Inferior parietal cortex (tissue), 1 donor: ENCODE data around the gene KIRREL3.
A peak's percentile ranks its signal among the peaks of the same experiment; 100 is the strongest.

Experiments used
- DNase-seq: peaks from one replicate; pipeline ENCODE4 v3.0.0-alpha.2; 2016; ENCODE audit errors: extremely low spot score

Gene KIRREL3

DNA sequence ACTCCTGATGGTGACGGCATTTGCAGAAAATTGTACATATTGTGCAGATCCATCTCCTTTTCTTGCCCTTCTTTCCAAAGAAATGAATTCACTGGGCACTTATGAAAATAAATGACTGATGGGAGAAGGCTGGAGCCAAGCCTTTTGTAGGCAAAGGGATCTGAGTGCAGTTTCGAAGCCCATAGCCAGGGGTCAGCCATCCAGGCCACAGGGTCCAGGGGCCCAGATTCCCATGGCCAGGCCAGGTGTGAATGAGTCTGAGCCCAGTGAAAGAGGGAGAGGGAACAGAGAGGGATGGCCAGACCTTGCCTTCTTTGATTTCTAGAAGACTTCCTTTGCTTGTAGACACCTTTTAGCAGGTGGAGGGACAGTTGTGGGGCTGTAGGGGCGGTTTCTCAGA is 209.1 kb downstream of the KIRREL3 start:
- DNase-seq: no peak

GRCh38 chr11:126790550-126791081 is 210.0 kb downstream of the KIRREL3 start:
- peak; percentile 57 for DNase-seq

DNA sequence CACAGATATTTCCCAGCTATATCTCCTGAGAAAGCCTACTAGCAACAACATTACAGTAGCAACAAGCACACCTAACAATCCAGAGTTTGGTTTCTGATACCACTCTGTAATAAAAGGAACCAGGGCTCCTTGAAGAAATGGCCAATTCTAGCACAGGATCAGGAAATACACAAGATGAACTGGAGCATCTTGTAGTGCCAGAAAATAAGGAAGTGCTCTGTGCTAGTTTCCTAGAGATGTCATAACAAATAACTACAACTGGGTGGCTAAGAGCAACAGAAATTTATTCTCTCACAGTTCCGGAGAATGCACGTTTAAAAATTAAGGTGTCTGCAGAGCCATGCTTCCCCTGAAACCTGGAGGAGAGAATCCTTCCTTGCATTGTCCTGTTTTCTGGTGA is 217.8 kb downstream of the KIRREL3 start:
- no peak for DNase-seq

DNA sequence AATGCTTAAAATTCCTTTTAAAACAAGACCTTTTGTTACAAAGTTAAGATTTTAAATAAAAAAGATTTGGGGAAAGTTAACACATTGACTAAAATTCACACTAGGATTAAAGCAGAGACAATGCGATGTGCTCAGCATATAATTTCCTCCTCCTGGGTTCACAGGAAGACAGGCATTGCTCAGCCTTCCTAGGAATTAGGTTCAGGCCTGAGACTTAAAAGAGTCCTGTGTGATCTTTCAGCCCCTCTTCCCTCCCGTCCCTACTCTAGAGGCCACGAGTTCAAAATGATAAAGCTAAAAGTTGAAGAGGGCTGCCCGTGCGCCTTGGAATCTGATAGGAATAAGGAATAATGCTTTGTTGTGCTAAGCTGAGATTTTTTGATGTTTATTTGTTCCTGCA is 218.6 kb downstream of the KIRREL3 start:
- no peak for DNase-seq

DNA sequence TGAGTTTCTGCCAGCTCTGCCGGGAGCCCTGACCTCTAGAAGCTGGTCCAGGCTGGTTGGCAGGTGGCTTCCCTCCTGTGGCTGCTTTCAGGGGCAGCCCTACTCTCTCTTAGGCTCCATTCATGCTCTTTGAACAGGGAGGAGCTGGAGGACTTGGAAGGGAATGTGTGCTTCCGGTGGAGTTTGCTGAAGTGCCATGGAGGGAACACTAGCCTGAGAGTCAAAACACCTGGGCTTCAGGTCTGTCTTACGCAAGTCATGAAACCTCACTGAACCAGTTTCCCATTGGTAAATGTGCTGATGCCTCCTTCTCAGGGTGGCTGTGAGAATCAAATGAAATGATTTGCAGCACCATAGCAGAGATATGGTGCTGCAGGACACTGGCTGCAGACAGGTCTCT is 224.5 kb downstream of the KIRREL3 start:
- no peak for DNase-seq

DNA sequence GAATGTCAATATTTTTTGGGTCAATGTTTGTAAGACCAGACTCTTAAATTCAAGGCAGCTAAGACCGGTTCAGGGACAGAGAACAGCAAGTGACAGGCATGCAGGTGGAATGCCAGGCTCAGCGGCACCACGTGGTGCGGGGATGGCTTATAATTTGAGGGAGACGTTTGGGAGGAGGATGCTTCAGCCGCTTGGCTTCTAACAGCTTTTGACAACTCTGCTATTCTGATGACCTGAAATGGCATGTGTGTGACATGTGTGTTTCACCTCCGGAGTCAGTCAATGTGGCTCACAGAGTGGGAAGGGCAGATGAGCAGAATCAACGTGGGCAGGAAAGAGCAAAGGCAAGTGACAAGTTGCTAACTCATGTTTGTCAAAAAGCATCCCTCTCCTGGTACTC is 228.3 kb downstream of the KIRREL3 start:
- DNase-seq: no peak

GRCh38 chr11:126768702-126769101 is 231.9 kb downstream of the KIRREL3 start:
- DNase-seq: no peak

- no peak for DNase-seq
Observed at GRCh38 chr11:126766440-126766839, 234.1 kb downstream of the KIRREL3 start.

DNA sequence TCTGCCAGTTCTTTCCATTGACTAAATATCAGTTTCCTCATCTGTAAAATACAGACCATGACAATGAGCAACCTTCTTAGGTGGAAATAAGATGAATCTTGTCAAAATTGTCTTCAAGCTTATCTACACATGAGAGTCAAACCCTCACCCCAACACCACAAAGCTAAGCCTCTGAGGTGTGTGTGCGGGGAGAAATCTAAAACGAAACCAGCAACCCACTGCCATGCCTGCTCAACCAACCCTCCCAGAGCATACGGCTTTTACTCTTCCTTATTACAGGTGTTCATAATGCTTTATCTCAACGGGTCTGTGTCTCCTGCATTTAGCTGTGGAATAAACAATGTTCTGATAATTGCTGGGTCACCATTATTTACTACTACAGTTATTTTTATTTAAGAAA is 235.4 kb downstream of the KIRREL3 start:
- DNase-seq: no peak

DNA sequence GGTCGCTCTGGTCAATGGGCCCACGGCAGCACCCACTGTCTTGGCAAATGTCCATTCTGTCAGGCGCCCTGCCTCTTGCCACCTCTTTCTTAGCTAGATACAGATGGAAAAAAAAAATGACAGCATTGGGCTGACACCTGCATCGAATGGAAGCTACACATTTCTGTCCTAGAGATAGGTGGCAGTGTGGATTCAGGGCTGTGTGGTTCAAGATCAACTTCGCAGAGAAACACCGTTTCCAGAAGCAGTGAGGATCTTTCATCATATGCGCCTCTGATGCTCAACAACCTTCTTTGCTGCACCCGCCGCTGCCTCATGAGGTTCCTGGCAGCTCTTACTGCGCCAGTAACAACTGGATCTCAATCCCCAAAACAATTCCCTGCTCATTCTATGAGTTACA is 236.3 kb downstream of the KIRREL3 start:
- no peak for DNase-seq

GRCh38 chr11:126756855-126757254 is 243.7 kb downstream of the KIRREL3 start:
- no peak for DNase-seq

DNA sequence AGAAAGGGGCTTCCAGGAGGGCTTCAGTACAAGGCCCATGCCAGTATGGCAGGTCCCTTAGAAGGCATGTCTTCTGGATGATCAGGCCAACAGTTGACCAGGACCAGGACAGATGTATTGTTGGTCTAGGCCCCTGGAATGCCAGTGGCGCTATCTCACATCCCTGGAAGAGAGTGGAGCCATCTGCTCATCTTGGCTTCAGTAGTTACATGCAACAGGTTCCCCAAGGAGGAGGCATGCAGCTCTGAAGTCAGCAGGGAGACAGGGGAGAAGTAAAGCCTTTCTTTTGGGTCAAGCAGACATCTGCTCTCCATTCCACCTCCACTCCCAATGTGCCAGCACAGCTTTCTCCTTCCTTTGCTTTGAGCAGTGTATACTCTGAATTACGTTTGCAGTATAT is 244.1 kb downstream of the KIRREL3 start:
- peak; percentile 34 for DNase-seq

DNA sequence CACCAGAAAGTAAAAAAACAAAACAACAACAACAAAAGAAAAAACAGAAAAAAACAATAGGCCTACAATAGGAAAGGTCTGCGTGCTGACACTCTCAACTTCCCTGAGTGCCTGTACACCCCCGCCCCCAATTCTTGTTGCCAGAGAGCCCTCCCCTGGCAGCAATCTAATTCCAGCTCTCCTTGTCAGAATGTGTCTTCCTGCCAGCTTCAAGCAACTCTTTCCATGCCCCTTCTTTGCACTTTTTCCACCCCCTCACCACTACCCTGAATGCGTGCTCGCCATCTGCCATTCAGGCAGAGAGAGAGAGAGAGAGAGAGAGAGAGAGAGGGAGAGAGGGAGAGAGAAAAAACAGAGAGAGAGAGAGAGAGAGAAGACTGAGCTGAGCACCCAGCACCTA is 245.0 kb downstream of the KIRREL3 start:
- no peak for DNase-seq

GRCh38 chr11:126754591-126755426 is 245.8 kb downstream of the KIRREL3 start:
- DNase-seq: no peak

GRCh38 chr11:126753990-126754389 is 246.6 kb downstream of the KIRREL3 start:
- no peak for DNase-seq

DNA sequence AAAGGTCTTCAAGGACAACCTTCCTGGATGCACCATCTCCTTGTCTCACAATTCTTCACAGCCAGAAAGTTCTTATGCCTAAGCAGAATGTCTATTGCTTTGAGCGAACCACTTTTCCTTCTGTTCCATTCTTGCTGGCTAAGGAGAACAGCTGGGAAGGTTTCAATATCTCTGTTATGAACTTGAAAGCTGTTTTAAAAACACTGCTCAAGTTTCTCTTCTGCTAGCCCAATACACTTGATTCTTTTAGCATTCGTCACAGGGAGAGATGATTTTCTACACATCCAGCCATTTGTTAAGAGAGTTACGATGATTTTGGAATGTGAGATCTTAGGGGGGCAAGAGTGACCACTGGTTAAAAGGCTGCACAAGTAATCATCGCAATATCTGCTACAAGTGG is 249.3 kb downstream of the KIRREL3 start:
- DNase-seq: no peak

DNA sequence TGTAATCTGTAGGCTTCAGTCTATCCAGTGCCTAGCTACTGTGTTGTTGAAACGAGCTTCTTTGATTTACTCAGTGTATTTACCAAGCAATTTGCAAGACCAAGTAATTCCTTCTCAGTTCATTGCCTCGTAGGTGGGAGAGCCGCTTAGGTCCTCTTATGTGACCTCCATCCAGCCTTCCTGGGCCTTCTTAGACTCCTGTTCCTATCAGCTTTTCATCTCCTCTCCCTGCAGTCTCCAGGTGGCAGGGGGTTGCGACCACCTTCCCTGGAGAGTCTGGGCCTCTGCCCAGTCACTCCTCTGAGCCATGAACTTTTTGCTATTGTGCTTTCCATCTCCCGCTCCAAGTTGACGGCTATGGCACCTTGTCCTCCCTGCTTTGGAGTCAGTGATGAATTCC is 251.8 kb downstream of the KIRREL3 start:
- no peak for DNase-seq

DNA sequence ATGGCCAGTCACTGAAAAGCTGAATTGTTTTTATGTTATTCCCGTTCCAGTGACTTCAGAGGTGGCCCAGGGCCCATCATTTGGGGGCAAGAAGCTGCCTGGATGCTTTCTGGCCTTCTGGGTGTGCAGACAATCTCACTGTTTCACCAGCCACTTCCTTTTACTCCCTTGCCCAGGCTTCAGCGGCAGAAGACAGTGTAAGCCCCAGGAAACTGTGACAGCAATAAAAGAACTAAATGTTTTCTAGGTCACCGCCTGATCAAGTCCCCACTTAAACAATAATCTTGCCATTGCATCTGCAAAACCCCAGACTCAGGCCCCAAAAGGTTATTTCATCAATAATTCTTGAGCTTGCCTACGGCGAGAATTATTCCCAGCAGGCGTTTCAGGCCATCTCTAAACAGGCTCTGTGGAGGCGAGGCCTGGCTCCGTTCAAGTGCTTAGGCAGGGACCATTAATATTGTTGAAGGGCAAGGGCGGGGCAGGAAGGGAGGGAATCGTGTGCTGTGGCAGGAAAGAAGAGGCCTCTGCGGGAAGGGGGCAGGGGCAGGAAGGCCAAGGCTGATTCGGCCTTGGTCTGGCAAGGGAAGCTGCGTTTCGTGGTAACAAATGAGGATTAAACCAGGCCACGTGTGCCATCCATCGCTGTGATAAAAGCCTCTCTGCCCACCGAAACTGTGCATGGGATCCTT is 252.3 kb downstream of the KIRREL3 start:
- no peak for DNase-seq

DNA sequence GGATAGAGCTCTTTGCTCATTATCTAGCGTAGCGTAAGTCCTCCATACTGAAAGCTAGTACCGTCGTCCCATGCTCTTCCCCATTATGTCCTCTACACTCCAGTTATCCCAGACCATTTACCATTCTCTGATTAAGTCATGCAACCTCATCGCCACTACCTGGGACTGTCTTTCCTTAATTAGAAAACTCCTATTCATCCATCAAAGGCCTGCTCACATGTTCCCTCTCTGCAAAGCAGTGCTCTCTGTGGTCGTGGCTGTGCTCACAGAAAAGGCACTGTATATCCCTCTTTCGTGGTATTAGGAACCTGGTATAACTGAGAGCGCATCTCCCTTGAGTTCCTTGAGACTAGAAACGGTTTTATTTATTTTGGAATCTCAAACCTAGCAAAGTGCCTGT is 253.3 kb downstream of the KIRREL3 start:
- DNase-seq: no peak

DNA sequence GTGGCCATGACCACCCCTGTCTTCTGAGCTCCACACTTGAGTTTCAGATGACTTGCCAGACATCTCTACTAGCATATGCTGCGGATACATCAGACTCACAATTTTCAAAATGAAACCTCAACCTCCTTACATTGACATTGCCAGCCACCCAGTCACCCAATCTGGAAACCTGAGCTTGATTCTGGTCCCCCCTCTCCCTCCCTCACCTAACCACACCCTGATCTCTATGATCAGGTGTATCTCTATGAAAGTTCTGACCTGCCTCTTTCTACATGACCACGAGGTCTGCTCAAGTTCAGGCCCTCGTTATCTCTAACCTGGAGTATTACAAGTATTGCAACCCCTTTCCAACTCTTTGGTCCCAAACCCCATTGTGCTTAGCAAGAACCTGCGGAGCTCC is 254.1 kb downstream of the KIRREL3 start:
- DNase-seq: no peak

GRCh38 chr11:126744699-126745098 is 255.9 kb downstream of the KIRREL3 start:
- no peak for DNase-seq

DNA sequence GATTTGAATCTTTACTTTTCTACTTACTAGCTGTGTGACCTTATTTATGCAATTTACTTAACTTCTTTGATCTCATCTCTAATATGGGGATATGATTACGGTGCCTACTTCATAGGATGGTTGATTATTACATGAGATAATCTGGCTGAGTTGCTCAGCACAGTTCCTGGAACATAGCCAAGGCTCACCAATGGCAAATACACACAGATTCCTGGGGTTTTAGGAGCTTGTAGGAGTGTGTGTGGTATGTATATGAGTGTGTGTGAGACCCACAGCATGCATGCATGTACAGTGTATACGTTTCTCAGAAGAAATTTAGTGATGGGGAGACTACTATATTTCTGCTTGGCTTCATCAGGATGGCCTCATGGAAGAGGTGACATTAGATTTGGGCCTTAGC is 256.9 kb downstream of the KIRREL3 start:
- no peak for DNase-seq

- DNase-seq: no peak
Observed at GRCh38 chr11:126742582-126742981, 258.0 kb downstream of the KIRREL3 start.
